Fibroblast of lung (primary cell): ENCODE data around the gene RASSF3. TPM values are rescaled to one million over a fixed set of nuclear protein-coding genes. Genes with fewer than 3 reads are reported as not detected.

ENCODE experiments used
- DNase-seq, 2 donors: peaks; one replicate each; pipeline versions ENCODE4 v3.0.0 to v3.0.0-alpha.2; 2010; ENCODE audit warnings: low read depth in 2 of 2
- H2AFZ ChIP-seq: 2 replicates; pipeline ENCODE4 v1.5.1; 2012; ENCODE audit warnings: low read length, control low read depth, inconsistent platforms
- H3K27ac ChIP-seq: 2 replicates; pipeline ENCODE4 v1.5.1; 2011; ENCODE audit warnings: low read length, control low read depth; ENCODE audit not compliant: insufficient read depth
- H3K27me3 ChIP-seq: 2 replicates; pipeline ENCODE4 v1.5.1; 2011; ENCODE audit warnings: mild to moderate bottlenecking, low read length; ENCODE audit not compliant: control insufficient read depth, insufficient read depth
- H3K36me3 ChIP-seq: 2 replicates; pipeline ENCODE4 v1.5.1; 2011; ENCODE audit warnings: low read length; ENCODE audit not compliant: control insufficient read depth, insufficient read depth
- H3K4me1 ChIP-seq: 2 replicates; pipeline ENCODE4 v1.5.1; 2011; ENCODE audit warnings: low read length; ENCODE audit not compliant: control insufficient read depth, insufficient read depth; ENCODE audit errors: extremely low read depth
- H3K4me2 ChIP-seq: 2 replicates; pipeline ENCODE4 v1.5.1; 2011; ENCODE audit warnings: low read length, control low read depth; ENCODE audit not compliant: insufficient read depth; ENCODE audit errors: extremely low read depth
- H3K4me3 ChIP-seq, 4 experiments: fragments of 200-600 bp in 1 of 4; sonication (generic) in 1 of 4; replicated peaks in 1 of 4; 2 replicates each; pipeline ENCODE4 v1.5.1; 2011 to 2016; ENCODE audit warnings: low read length in 4 of 4, low read depth in 3 of 4, mild to moderate bottlenecking in 3 of 4, control low read depth in 2 of 4, inconsistent platforms in 1 of 4, mixed read lengths in 1 of 4; ENCODE audit not compliant: insufficient read depth in 1 of 4; ENCODE audit errors: control extremely low read depth in 1 of 4
- H3K79me2 ChIP-seq: 2 replicates; pipeline ENCODE4 v1.5.1; 2012; ENCODE audit warnings: mild to moderate bottlenecking, low read length, inconsistent platforms; ENCODE audit not compliant: control insufficient read depth, insufficient read depth
- H3K9ac ChIP-seq: 2 replicates; pipeline ENCODE4 v1.5.1; 2011; ENCODE audit warnings: mild to moderate bottlenecking, low read length, control low read depth; ENCODE audit not compliant: insufficient read depth
- H3K9me3 ChIP-seq: 2 replicates; pipeline ENCODE4 v1.5.1; 2012; ENCODE audit warnings: low read depth, low read length; ENCODE audit not compliant: control insufficient read depth, insufficient read depth
- H4K20me1 ChIP-seq: 2 replicates; pipeline ENCODE4 v1.5.1; 2011; ENCODE audit warnings: low read length; ENCODE audit not compliant: control insufficient read depth, insufficient read depth; ENCODE audit errors: extremely low read depth
- EZH2 ChIP-seq: IDR thresholded peaks from 2 replicates; pipeline ENCODE4 v1.5.1; 2012; ENCODE audit warnings: low read length, control low read depth, mild to moderate bottlenecking; ENCODE audit errors: missing control alignments
- polyA plus RNA-seq, 2 donors: library from polyadenylated mRNA; depleted of rRNA in 1 of 2; stranded (reverse) in 1 of 2; unstranded in 1 of 2; fragments of >200 nt; gene quantifications; 2 replicates each; pipeline ENCODE4 v1.2.1, GENCODE V29; 2011 to 2012; ENCODE audit warnings: missing spikeins in 1 of 2
- total RNA-seq: library from RNA; depleted of rRNA; stranded (reverse); fragments of >200 nt; gene quantifications from 2 replicates; pipeline ENCODE4 v1.2.1, GENCODE V29; 2014
- TF ChIP-seq, protein P1 (sequence below), 2 donors: IDR thresholded peaks in 1 of 2; conservative IDR thresholded peaks in 1 of 2; 1 replicate in 1 of 2; 2 replicates in 1 of 2; pipeline ENCODE4 v1.5.1; 2011 to 2012; ENCODE audit warnings: low read length in 2 of 2, control low read depth in 1 of 2, inconsistent platforms in 1 of 2, low read depth in 1 of 2, mild to moderate bottlenecking in 1 of 2

RASSF3 gene
- total and polyA plus RNA-seq, 2 donors (not counting 1 experiment from before 2014, with no cell fraction given), result 37.7 to 45.9 TPM

DNA sequence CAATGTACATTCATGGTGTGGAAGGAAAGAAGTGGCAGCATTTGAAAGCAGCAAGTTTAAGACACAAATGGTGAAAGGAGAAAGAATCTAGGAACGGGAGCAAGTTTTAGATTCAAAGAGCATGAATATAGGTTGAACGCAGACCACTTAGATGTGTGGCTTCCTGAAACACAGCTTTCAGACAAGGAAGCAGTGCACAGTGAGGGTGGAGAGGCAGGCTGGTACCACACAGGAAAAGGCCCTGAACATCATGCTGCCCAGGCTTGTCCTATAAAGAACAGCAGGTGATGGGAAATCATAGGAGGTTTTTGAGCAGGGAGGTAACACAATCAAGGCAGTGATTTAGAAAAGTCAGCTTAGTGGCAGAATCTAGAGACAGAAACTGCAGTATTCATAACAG lies 113.3 kb downstream of the RASSF3 start:
- no peak overlapping the region for H3K4me3 ChIP-seq
- no peak overlapping the region for H3K4me2 ChIP-seq
- no peaks in the 10 kb centered on the region for H3K9me3 ChIP-seq
- peaks cover 4% of the 10 kb centered on the region for H3K36me3 ChIP-seq
- no peaks in the 10 kb centered on the region for H3K79me2 ChIP-seq
- H3K27ac ChIP-seq, result no peak overlapping the region
- H3K27me3 ChIP-seq, result no peaks in the 10 kb centered on the region
- no peaks in the 10 kb centered on the region for H3K4me1 ChIP-seq
- no peak for DNase-seq
- TF ChIP-seq, protein P1, sequence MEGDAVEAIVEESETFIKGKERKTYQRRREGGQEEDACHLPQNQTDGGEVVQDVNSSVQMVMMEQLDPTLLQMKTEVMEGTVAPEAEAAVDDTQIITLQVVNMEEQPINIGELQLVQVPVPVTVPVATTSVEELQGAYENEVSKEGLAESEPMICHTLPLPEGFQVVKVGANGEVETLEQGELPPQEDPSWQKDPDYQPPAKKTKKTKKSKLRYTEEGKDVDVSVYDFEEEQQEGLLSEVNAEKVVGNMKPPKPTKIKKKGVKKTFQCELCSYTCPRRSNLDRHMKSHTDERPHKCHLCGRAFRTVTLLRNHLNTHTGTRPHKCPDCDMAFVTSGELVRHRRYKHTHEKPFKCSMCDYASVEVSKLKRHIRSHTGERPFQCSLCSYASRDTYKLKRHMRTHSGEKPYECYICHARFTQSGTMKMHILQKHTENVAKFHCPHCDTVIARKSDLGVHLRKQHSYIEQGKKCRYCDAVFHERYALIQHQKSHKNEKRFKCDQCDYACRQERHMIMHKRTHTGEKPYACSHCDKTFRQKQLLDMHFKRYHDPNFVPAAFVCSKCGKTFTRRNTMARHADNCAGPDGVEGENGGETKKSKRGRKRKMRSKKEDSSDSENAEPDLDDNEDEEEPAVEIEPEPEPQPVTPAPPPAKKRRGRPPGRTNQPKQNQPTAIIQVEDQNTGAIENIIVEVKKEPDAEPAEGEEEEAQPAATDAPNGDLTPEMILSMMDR (conservative IDR thresholded peaks at IDR 0.05 in 1 of 2, IDR thresholded peaks at IDR 0.05 in 1 of 2; ENCODE audit: low read depth in 1 of 2, low read length in 2 of 2), result no peak
- no peak for TF ChIP-seq EZH2
- H4K20me1 ChIP-seq, result no peaks in the 10 kb centered on the region
- H3K9ac ChIP-seq, result no peak overlapping the region
- H2AFZ ChIP-seq, result no peak overlapping the region

DNA sequence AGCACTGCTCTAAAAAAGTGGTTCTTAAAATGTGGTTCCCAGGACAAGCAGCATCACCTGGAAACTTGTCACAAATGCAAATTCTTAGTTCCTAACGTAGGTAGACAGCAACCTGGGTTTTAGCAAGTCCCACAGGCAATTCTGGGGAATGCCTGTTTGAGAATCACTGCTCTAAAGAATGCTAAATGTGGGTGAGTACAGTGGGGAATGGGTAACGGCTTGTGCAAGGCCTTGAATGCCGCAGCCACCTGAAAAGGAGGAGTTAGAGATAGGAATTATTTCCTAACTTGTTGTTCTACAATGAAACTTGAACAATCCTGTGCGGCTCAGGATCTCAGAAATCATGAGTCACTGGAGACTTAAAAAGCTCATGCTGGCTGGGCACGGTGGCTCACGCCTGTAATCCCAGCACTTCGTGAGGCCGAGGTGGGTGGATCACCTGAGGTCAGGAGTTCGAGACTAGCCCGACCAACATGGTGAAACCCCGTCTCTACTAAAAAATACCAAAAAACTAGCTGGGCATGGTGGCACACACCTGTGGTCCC lies 114.0 kb downstream of the RASSF3 start:
- no peak for DNase-seq
- Histone ChIP-seq H3K9me3 (no peaks in the 10 kb centered on the region), H3K27ac (no peak overlapping the region), H3K27me3 (no peaks in the 10 kb centered on the region), H3K9ac (no peak overlapping the region), H3K36me3 (peaks cover 4% of the 10 kb centered on the region), H3K4me3 (no peak overlapping the region), H3K4me2 (no peak overlapping the region), H3K79me2 (no peaks in the 10 kb centered on the region), H4K20me1 (no peaks in the 10 kb centered on the region), H3K4me1 (no peaks in the 10 kb centered on the region), H2AFZ (no peak overlapping the region)
- TF ChIP-seq, protein P1 (conservative IDR thresholded peaks at IDR 0.05 in 1 of 2, IDR thresholded peaks at IDR 0.05 in 1 of 2; ENCODE audit: low read depth in 1 of 2, low read length in 2 of 2), result no peak
- TF ChIP-seq EZH2, result no peak

DNA sequence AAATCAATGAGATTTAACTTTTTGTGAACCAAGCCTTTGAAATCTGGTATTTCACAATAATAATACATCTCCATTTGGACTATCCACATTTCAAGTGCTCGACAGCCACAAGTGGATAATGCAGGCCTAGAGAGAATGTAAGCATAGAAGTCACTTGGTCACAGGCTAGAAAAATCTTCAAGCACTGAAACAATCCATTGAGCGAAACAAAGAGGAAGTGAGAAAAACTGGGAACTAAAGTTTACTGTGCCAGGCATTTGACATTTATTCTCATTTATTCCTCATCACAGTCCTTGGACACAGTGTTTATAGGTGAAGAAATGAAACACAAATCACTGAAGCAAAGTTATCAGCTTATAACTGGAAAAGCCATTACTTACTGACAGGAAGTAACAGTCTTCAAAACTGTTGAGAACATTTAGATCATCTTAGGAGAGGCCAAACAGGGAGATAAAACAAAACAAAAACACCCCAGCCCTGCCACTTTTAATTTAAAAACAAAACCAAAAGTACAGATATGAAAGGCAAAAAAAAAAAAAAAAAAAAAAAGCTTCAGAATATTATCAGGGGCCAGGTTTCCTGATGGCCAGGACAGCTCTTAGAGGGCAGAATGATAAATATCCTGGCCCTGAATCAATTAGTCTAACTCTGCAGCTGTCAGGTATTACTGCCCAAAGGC lies 119.8 kb downstream of the RASSF3 start:
- Histone ChIP-seq H3K9me3 (no peaks in the 10 kb centered on the region), H3K27ac (no peak overlapping the region), H3K4me1 (no peaks in the 10 kb centered on the region), H4K20me1 (no peaks in the 10 kb centered on the region), H3K27me3 (no peaks in the 10 kb centered on the region), H3K79me2 (no peaks in the 10 kb centered on the region), H3K4me3 (no peak overlapping the region), H3K9ac (no peak overlapping the region), H3K36me3 (no peaks in the 10 kb centered on the region), H2AFZ (no peak overlapping the region), H3K4me2 (no peak overlapping the region)
- DNase-seq, result no peak
- TF ChIP-seq, protein P1 (conservative IDR thresholded peaks at IDR 0.05 in 1 of 2, IDR thresholded peaks at IDR 0.05 in 1 of 2; ENCODE audit: low read depth in 1 of 2, low read length in 2 of 2), result no peak
- no peak for TF ChIP-seq EZH2
